Nasal cavity respiratory epithelium epithelial cell of viscerocranial mucosa (primary cell): Measurements from ENCODE around the gene SLC7A7. TPM values are rescaled to one million over a fixed set of nuclear protein-coding genes. Genes with fewer than 3 reads are reported as not detected.

Source experiments
- total RNA-seq: library from RNA; depleted of rRNA; stranded (reverse); fragments of >200 nt; gene quantifications from 2 replicates; pipeline ENCODE4 v1.2.3, GENCODE V29; 2014

Gene SLC7A7
- 0.34 and 1.9 TPM in 2 replicates for total RNA-seq

GRCh38 chr14:22814941-22815713 lies at the start of gene SLC7A7:
TSS of gene SLC7A7 (minus strand) at chr14:22815435. CDS start at chr14:22813398, 2,037 bp downstream.

GRCh38 chr14:22836301-22837113 lies 21.3 kb upstream of the SLC7A7 start, which contains the start of gene MMP14:
TSS of gene MMP14 (plus strand) at chr14:22836585. CDS start at chr14:22836818, 233 bp downstream.

GRCh38 chr14:22829661-22830442 lies 14.6 kb upstream of the SLC7A7 start, which contains the start of gene MRPL52:
TSS of gene MRPL52 (plus strand) at chr14:22829887. CDS start at chr14:22829913, 26 bp downstream.

GRCh38 chr14:22766457-22767322 lies 48.5 kb downstream of the SLC7A7 start, which contains the start of gene OXA1L:
TSS of gene OXA1L (plus strand) at chr14:22766688. CDS start at chr14:22766702, 14 bp downstream.

Other genes starting within 250 kb of the SLC7A7 start
- gene DAD1, start 226.2 kb downstream of the SLC7A7 start, total RNA-seq = 162 and 217 TPM in 2 replicates
- 6.5 and 17.7 TPM in 2 replicates for gene ABHD4, start 217.1 kb downstream of the SLC7A7 start, total RNA-seq
- under 0.01 TPM in 1 of 2 replicates, not detected in the other for gene OR6J1, start 171.1 kb downstream of the SLC7A7 start, total RNA-seq
- 36.6 and 48.3 TPM in 2 replicates for gene OXA1L, start 48.7 kb downstream of the SLC7A7 start, total RNA-seq
- gene MRPL52, start 14.5 kb upstream of the SLC7A7 start, total RNA-seq = 21.1 and 29.4 TPM in 2 replicates
- gene MMP14, start 21.1 kb upstream of the SLC7A7 start, total RNA-seq = 127 and 515 TPM in 2 replicates
- gene LRP10, start 56.3 kb upstream of the SLC7A7 start, total RNA-seq = 58.1 and 144 TPM in 2 replicates
- gene REM2, start 67.8 kb upstream of the SLC7A7 start, total RNA-seq = under 0.01 and 0.14 TPM in 2 replicates
- gene RBM23, start 103.7 kb upstream of the SLC7A7 start, total RNA-seq = 42.0 and 65.0 TPM in 2 replicates
- 54.6 and 132 TPM in 2 replicates for gene PRMT5, start 113.9 kb upstream of the SLC7A7 start, total RNA-seq
- gene HAUS4, start 141.7 kb upstream of the SLC7A7 start, total RNA-seq = 23.0 and 84.8 TPM in 2 replicates
- gene AJUBA, start 167.1 kb upstream of the SLC7A7 start, total RNA-seq = 155 and 317 TPM in 2 replicates
- 7.7 and 8.2 TPM in 2 replicates for gene C14orf93, start 194.7 kb upstream of the SLC7A7 start, total RNA-seq
- gene PSMB5, start 219.5 kb upstream of the SLC7A7 start, total RNA-seq = 125 and 176 TPM in 2 replicates
- gene PSMB11, start 226.8 kb upstream of the SLC7A7 start, total RNA-seq = not detected in 2 replicates
- 2.4 and 4.0 TPM in 2 replicates for gene CDH24, start 242.1 kb upstream of the SLC7A7 start, total RNA-seq